Neural cell (in vitro differentiated cells): Measurements from ENCODE around the gene PUM2. TPM values are rescaled to one million over a fixed set of nuclear protein-coding genes. Genes with fewer than 3 reads are reported as not detected.

Source experiments
- H2AFZ ChIP-seq: fragments of 200-600, 300-800 bp; sonication (generic), shearing (Covaris generic); 2 replicates; pipeline ENCODE4 v1.6.0; 2014; ENCODE audit warnings: low read depth, mild to moderate bottlenecking, antibody characterized with exemption, low read length, moderate library complexity
- H3F3A ChIP-seq: fragments of 200-600 bp; shearing (Covaris generic); 2 replicates; pipeline ENCODE4 v1.6.1; 2016; ENCODE audit warnings: mild to moderate bottlenecking, moderate library complexity, mixed read lengths, antibody characterized with exemption, low read length; ENCODE audit not compliant: insufficient read depth, poor library complexity, severe bottlenecking
- H3K27ac ChIP-seq: fragments of 200-600, 300-800 bp; sonication (generic), shearing (Covaris generic); 2 replicates; pipeline ENCODE4 v1.5.1; 2014; ENCODE audit warnings: mild to moderate bottlenecking, low read length, moderate library complexity
- H3K27me3 ChIP-seq: fragments of 300-800, 200-600 bp; sonication (generic), shearing (Covaris generic); 2 replicates; pipeline ENCODE4 v1.6.0; 2014; ENCODE audit warnings: mild to moderate bottlenecking, low read depth, low read length, moderate library complexity; ENCODE audit not compliant: insufficient read depth
- H3K36me3 ChIP-seq: fragments of 300-800, 200-600 bp; sonication (generic), shearing (Covaris generic); 2 replicates; pipeline ENCODE4 v1.5.1; 2014; ENCODE audit warnings: mild to moderate bottlenecking, antibody characterized with exemption, low read length, moderate library complexity; ENCODE audit not compliant: insufficient read depth
- H3K4me2 ChIP-seq: fragments of 300-800, 200-600 bp; sonication (generic), shearing (Covaris generic); 2 replicates; pipeline ENCODE4 v1.6.0; 2014; ENCODE audit warnings: mild to moderate bottlenecking, low read length
- H3K4me3 ChIP-seq: fragments of 300-800, 200-600 bp; sonication (generic), shearing (Covaris generic); 2 replicates; pipeline ENCODE4 v1.5.1; 2014; ENCODE audit warnings: mild to moderate bottlenecking, low read length, moderate library complexity
- H3K79me2 ChIP-seq: fragments of 200-600 bp; shearing (Covaris generic); replicated peaks from 2 replicates; pipeline ENCODE4 v1.6.0; 2014; ENCODE audit warnings: mild to moderate bottlenecking, low read length, moderate library complexity; ENCODE audit not compliant: insufficient read depth
- H3K9ac ChIP-seq: fragments of 300-800, 200-600 bp; sonication (generic), shearing (Covaris generic); 2 replicates; pipeline ENCODE4 v1.6.1; 2016; ENCODE audit warnings: mild to moderate bottlenecking, low read length, mixed read lengths
- H3K9me2 ChIP-seq: fragments of 200-600 bp; shearing (Covaris generic); 2 replicates; pipeline ENCODE4 v1.6.1; 2016; ENCODE audit warnings: mild to moderate bottlenecking, low read length, mixed read lengths; ENCODE audit not compliant: insufficient read depth
- H3K9me3 ChIP-seq: fragments of 200-600, 300-800 bp; sonication (generic), shearing (Covaris generic); 2 replicates; pipeline ENCODE4 v1.6.1; 2016; ENCODE audit warnings: mild to moderate bottlenecking, mixed run types, low read length, moderate library complexity, mixed read lengths
- H4K20me1 ChIP-seq: fragments of 200-600 bp; shearing (Covaris generic); 2 replicates; pipeline ENCODE4 v1.6.1; 2016; ENCODE audit warnings: mild to moderate bottlenecking, mixed run types; ENCODE audit not compliant: insufficient read depth
- CTCF ChIP-seq: fragments of 450-650 bp; IDR thresholded peaks from 2 replicates; pipeline ENCODE4 v1.5.1; 2014; ENCODE audit warnings: antibody characterized with exemption, mild to moderate bottlenecking, moderate library complexity; ENCODE audit not compliant: poor library complexity, severe bottlenecking
- EP300 ChIP-seq: fragments of 450-650 bp; conservative IDR thresholded peaks from 2 replicates; pipeline ENCODE4 v1.6.1; 2014; ENCODE audit warnings: antibody characterized with exemption, mild to moderate bottlenecking, moderate library complexity; ENCODE audit not compliant: poor library complexity, severe bottlenecking
- EZH2 ChIP-seq: fragments of 200-600, 300-800 bp; shearing (Covaris generic), sonication (generic); IDR thresholded peaks from 2 replicates; pipeline ENCODE4 v1.6.1; 2014; ENCODE audit warnings: antibody characterized with exemption, low read length, borderline replicate concordance, mild to moderate bottlenecking; ENCODE audit not compliant: insufficient read depth, poor library complexity, severe bottlenecking
- MXI1 ChIP-seq: fragments of 450-650 bp; conservative IDR thresholded peaks from 2 replicates; pipeline ENCODE4 v1.6.1; 2014; ENCODE audit warnings: antibody characterized with exemption, mild to moderate bottlenecking; ENCODE audit not compliant: poor library complexity, severe bottlenecking
- POLR2AphosphoS5 ChIP-seq: IDR thresholded peaks from 2 replicates; pipeline ENCODE4 v1.6.1; 2012
- RAD21 ChIP-seq: fragments of 450-650 bp; conservative IDR thresholded peaks from 2 replicates; pipeline ENCODE4 v1.6.1; 2014; ENCODE audit warnings: antibody characterized with exemption, mild to moderate bottlenecking, moderate library complexity
- REST ChIP-seq: IDR thresholded peaks from 2 replicates; pipeline ENCODE4 v1.6.1; 2012; ENCODE audit warnings: borderline replicate concordance
- SMC3 ChIP-seq: fragments of 450-650 bp; conservative IDR thresholded peaks from 2 replicates; pipeline ENCODE4 v1.6.1; 2014; ENCODE audit warnings: antibody characterized with exemption, mild to moderate bottlenecking, moderate library complexity; ENCODE audit not compliant: poor library complexity
- TAF1 ChIP-seq: IDR thresholded peaks from 2 replicates; pipeline ENCODE4 v1.6.1; 2012; ENCODE audit warnings: low read depth
- polyA plus RNA-seq: library from polyadenylated mRNA; depleted of rRNA; stranded (reverse); fragments of >200 nt; gene quantifications from 2 replicates; pipeline ENCODE4 v1.2.3, GENCODE V29; 2014

PUM2 gene
- polyA plus RNA-seq, 1 donor from 2014 or later, result 37.0 TPM

GRCh38 chr2:20231598-20232026 is 119.0 kb downstream of the PUM2 start:
- Histone ChIP-seq H3K9ac (no peak overlapping the region), H3F3A (no peaks in the 10 kb centered on the region), H3K4me3 (no peak overlapping the region), H3K9me3 (peaks cover 3% of the 10 kb centered on the region), H3K79me2 (no peaks in the 10 kb centered on the region), H3K4me2 (no peak overlapping the region), H3K9me2 (no peaks in the 10 kb centered on the region), H3K36me3 (no peaks in the 10 kb centered on the region), H4K20me1 (no peaks in the 10 kb centered on the region), H3K27ac (no peak overlapping the region), H3K27me3 (no peaks in the 10 kb centered on the region), H2AFZ (no peak overlapping the region)
- no peak for TF ChIP-seq CTCF
- no peak for TF ChIP-seq EP300
- no peak for TF ChIP-seq POLR2AphosphoS5
- no peak for TF ChIP-seq SMC3
- no peak for TF ChIP-seq MXI1
- TF ChIP-seq RAD21, result no peak
- TF ChIP-seq EZH2, result no peak
- TF ChIP-seq REST, result no peak
- no peak for TF ChIP-seq TAF1

- H3K27me3 ChIP-seq, result no peaks in the 10 kb centered on the region
- no peaks in the 10 kb centered on the region for H3K36me3 ChIP-seq
- H4K20me1 ChIP-seq, result no peaks in the 10 kb centered on the region
- no peak overlapping the region for H3K9ac ChIP-seq
- peaks cover 3% of the 10 kb centered on the region for H3K9me3 ChIP-seq
- H2AFZ ChIP-seq, result no peak overlapping the region
- no peaks in the 10 kb centered on the region for H3K79me2 ChIP-seq
- H3F3A ChIP-seq, result no peaks in the 10 kb centered on the region
- no peak overlapping the region for H3K4me2 ChIP-seq
- H3K9me2 ChIP-seq, result no peaks in the 10 kb centered on the region
- TF ChIP-seq RAD21 (no peak), CTCF (no peak), MXI1 (no peak), TAF1 (no peak), SMC3 (no peak), REST (no peak), EZH2 (no peak), POLR2AphosphoS5 (no peak)
- no peak overlapping the region for H3K27ac ChIP-seq
- no peak overlapping the region for H3K4me3 ChIP-seq
Observed at GRCh38 chr2:20231159-20231558, 119.5 kb downstream of the PUM2 start.
